Effector memory CD4-positive, alpha-beta T cell (primary cell): Measurements from ENCODE around the gene SP140L.

Experiments used
- DNase-seq, 3 donors: peaks; one replicate each; pipeline ENCODE4 v3.0.0-alpha.2; 2020
- H3K27ac ChIP-seq: 2 replicates; pipeline ENCODE4 v1.7.0; 2013; ENCODE audit warnings: mild to moderate bottlenecking, low read length, moderate library complexity; ENCODE audit not compliant: insufficient read depth, poor library complexity, severe bottlenecking
- H3K27me3 ChIP-seq: replicated peaks from 2 replicates; pipeline ENCODE4 v1.7.0; 2013; ENCODE audit warnings: mild to moderate bottlenecking, low read length; ENCODE audit not compliant: insufficient read depth, control insufficient read depth, poor library complexity, severe bottlenecking
- H3K36me3 ChIP-seq: 2 replicates; pipeline ENCODE4 v1.7.0; 2013; ENCODE audit warnings: mild to moderate bottlenecking, low read length, moderate library complexity; ENCODE audit not compliant: control insufficient read depth, insufficient read depth
- H3K4me1 ChIP-seq: 2 replicates; pipeline ENCODE4 v1.7.0; 2013; ENCODE audit warnings: low read length, mild to moderate bottlenecking; ENCODE audit not compliant: control insufficient read depth, insufficient read depth, poor library complexity, severe bottlenecking
- H3K4me3 ChIP-seq: 2 replicates; pipeline ENCODE4 v1.7.0; 2013; ENCODE audit warnings: low read length, low read depth, mild to moderate bottlenecking; ENCODE audit not compliant: insufficient read depth, poor library complexity, severe bottlenecking
- H3K9me3 ChIP-seq: 2 replicates; pipeline ENCODE4 v1.7.0; 2013; ENCODE audit warnings: mild to moderate bottlenecking, low read length, moderate library complexity; ENCODE audit not compliant: control insufficient read depth

SP140L gene

DNA sequence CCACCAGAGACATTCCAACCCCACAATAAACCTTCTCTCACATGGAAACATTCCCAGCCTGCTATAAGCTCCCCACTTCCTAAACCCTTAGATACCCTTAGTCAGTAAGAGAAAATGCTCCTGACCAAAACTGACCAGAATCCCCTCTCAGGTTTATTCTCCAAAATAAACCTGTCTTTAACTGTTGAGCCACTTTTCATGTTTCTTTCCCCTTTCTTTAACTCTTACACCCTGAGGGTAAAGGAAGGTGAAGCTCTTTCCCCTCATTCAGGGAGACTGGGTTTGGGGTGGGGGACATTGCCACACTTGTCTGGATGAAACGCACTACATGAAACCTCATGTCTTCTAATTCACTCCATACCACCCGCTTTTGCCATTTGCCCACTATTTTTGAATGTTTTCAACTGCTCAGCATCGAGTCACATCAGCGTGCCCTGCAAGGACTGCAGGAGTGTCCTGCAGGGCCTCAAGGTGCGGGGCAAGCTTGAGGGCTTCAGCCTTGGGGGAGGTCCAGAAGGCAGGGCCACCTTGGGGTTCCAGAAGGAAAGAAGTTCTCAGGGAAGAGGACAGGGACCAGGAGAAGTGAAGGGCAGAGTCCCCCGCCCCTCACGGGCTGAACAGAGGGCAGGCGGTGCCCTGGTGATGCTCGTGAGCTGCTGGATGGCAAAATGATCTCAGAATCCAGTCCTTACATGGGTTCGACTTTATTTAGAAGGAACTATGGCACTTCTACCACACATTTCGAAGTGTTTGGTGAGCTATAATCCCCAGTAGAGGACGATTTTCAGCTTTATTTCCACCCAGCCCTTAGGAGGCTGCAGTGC is 4.2 kb upstream of the SP140L start:
- no peak overlapping the region for H3K4me3 ChIP-seq
- H3K4me1 ChIP-seq: peaks cover 37% of the 10 kb centered on the region
- no peaks in the 10 kb centered on the region for H3K36me3 ChIP-seq
- H3K27me3 ChIP-seq: no peaks in the 10 kb centered on the region
- no peak overlapping the region for H3K27ac ChIP-seq
- H3K9me3 ChIP-seq: no peaks in the 10 kb centered on the region
- no peak for DNase-seq

DNA sequence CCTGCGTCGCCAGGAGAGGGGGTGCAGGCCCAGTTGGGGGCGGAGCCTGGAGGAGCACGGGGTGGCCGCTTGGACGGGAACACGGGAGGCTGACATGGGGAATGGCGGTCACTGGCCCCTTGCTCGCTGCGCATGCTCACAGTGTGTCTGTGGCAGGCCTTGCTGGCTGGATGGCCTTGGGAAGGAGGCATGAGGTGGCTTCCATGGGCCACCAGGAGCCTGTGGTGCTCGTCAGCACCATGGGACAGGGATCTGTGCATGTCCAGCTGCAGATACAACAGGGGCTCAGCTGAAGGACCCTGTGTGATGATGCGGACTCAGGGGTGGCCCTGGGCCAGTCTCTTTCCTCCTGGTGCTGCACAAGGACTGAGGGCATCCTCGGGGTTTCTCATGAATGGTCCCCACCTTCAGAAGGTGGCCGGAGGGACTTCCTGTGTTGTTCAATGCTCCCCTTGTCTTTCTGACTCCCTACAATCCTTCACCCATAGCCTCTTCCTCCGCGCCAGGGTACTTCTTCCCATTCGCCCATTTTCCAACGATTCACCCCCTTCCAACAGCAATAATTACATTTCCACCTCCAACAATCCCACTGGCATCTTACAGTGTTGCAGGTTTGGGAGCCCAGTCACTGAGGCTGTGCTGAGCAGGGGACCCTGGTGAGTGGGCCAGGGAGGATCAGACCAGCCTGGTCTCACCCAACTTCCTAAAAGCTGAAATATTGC is 3.4 kb upstream of the SP140L start:
- DNase-seq: no peak
- Histone ChIP-seq H3K4me3 (no peak overlapping the region), H3K27me3 (no peaks in the 10 kb centered on the region), H3K36me3 (no peaks in the 10 kb centered on the region), H3K9me3 (no peaks in the 10 kb centered on the region), H3K27ac (no peak overlapping the region), H3K4me1 (peaks cover 36% of the 10 kb centered on the region)

DNA sequence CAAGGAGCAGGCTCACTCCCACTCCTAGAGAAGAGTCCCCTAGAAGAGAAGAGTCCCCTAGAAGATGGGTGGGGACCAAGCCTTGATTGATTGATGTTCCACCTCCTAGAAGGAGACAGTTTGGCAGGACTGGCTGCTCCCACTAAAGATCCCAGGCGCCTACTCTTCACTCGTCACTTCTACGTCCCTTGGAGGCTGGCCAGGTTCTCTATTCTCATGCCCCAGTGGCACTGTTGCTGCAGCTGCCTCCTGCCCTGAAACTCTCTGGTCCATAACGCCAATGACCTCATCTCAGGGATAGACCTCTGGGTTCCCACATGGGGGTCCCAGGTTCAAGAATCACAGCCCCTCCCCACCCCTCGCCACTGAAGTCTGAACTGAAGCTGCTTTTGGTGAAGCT is 2.5 kb upstream of the SP140L start:
- H3K9me3 ChIP-seq: no peaks in the 10 kb centered on the region
- H3K27me3 ChIP-seq: no peaks in the 10 kb centered on the region
- H3K27ac ChIP-seq: no peak overlapping the region
- H3K4me1 ChIP-seq: peaks cover 37% of the 10 kb centered on the region
- H3K4me3 ChIP-seq: no peak overlapping the region
- DNase-seq: no peak
- H3K36me3 ChIP-seq: no peaks in the 10 kb centered on the region

DNA sequence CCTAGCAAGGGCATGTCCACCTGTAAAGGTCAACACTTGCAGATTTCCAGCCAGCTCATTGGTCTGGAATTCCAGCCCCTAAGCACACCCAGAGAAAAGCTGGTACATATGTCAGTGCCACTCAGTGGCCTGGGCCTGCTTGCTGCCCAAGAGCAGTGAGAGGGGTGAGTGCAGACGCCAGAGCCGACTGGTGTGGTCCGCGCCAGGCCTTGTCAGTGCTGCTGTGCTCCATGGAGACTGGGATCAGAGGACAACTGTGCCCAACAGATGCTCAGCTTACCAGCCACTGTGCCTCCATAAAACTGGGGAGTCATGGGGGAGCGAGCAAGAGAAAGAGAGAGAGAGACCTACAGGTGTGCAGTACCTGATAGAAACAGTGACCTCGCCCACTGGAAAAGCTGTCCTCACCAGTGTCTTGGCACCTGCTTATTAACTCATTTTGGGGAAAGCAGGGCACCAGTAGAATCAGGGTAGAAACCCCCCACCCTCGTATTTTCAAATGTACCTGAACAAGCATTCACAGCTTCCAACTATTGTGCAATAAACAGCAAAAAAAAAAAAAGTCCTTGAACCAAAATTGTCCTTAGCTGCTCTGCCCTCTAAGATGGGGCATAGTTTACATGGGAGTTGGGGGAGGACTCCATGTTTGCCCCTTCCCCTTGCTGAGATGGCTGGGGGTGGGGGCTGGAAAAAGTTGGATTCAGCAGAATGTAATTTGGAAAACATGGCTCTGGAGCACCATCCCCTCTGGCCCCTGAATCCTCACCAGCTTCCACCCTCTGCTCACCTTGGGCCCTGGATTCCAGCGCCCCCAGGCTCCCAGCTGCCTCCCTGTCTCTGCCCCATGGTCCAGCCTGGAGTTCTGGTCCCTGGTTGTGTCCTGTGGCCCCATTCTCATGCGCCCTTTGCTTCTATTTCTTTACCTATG is 1.4 kb upstream of the SP140L start:
- Histone ChIP-seq H3K36me3 (no peaks in the 10 kb centered on the region), H3K4me3 (no peak overlapping the region), H3K27me3 (no peaks in the 10 kb centered on the region), H3K4me1 (peaks cover 33% of the 10 kb centered on the region), H3K27ac (no peak overlapping the region), H3K9me3 (no peaks in the 10 kb centered on the region)
- DNase-seq: no peak

DNA sequence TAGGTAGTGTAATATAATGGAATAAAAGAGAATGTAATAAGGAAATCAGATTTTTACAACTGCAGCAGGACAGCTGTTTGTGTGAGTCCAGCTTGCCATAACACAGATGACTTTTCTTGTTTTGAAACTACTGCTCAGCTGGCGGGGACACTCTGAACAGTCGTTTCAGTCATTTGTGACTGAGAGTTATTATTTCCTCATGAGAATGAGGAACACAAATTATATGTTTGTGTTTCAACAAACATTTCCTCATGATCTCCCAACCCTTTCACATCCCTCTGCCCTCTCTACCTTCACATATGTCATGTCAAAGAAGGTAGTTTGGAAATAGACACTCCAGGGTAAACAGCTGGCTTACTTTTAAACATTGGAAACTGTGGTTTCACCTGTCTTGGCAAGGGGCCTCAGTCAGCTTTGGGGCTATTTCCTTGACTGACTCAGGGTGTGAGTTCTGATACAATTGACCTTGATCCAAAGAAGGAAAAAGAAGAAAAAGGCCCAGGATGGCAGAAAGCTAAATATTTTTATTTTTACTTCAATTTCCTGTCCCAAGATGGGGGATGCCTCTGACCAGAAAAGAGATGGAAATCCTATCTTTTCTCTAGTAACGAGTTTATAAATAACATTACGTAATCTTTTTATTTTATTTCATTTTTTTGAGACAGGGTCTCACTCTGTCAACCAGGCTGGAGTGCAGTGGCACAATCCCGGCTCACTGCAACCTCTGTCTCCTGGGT is 593 bp downstream of the SP140L start:
- Histone ChIP-seq H3K27me3 (no peaks in the 10 kb centered on the region), H3K4me3 (peak overlapping the region; percentile 71), H3K4me1 (peaks cover 25% of the 10 kb centered on the region), H3K9me3 (no peaks in the 10 kb centered on the region), H3K36me3 (no peaks in the 10 kb centered on the region), H3K27ac (peak overlapping the region; percentile 83)
- DNase-seq: no peak

DNA sequence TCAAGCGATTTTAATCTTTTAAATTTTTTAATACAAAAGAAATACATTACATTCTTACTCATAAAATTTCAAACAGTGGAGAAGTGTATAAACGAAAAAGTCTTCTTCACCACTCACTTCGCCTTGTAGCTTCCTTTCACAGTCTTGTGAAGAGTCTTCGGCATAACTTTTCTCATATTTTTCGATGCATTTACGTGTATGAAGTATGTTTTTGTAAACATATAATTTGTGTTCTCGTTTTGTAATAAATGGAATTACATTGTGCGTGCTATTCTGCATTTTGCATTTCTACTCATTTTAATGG is 1.1 kb downstream of the SP140L start:
- Histone ChIP-seq H3K27me3 (no peaks in the 10 kb centered on the region), H3K4me1 (peaks cover 25% of the 10 kb centered on the region), H3K4me3 (peak overlapping the region; percentile 71), H3K27ac (peak overlapping the region; percentile 83), H3K36me3 (no peaks in the 10 kb centered on the region), H3K9me3 (no peaks in the 10 kb centered on the region)
- no peak for DNase-seq

DNA sequence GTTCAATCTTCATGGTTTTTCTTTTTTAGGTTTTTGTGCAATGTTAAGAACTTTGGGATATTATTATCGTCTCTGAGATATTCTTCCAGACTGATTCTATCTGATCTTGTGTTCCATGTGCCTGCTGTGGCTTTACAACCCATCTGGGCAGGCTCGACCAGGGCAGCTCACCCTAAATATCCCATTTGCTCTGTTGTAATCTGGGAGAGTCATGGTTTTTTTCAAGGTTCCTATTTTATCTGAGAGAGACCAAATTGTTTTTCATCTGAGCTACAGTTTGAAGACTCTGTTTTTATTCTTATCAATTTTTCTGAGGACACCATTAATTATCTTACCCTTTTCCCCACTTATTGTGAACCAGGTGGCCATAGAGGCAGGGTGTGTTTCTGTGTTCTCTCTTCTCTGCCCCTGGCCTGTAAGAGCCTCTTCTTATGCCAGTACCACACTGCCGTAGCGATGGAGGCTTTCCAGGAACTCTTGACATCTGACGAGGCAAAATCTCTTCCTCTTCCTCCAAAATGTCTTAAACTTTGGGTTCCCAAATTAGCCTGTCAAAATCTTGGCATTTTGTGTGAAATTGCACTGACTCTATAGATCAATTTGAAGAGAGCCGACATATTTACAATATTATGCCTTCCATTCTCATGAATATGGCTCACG is 3.1 kb downstream of the SP140L start:
- DNase-seq: no peak
- Histone ChIP-seq H3K4me1 (peaks cover 31% of the 10 kb centered on the region), H3K27ac (no peak overlapping the region), H3K4me3 (no peak overlapping the region), H3K36me3 (no peaks in the 10 kb centered on the region), H3K9me3 (no peaks in the 10 kb centered on the region), H3K27me3 (no peaks in the 10 kb centered on the region)

DNA sequence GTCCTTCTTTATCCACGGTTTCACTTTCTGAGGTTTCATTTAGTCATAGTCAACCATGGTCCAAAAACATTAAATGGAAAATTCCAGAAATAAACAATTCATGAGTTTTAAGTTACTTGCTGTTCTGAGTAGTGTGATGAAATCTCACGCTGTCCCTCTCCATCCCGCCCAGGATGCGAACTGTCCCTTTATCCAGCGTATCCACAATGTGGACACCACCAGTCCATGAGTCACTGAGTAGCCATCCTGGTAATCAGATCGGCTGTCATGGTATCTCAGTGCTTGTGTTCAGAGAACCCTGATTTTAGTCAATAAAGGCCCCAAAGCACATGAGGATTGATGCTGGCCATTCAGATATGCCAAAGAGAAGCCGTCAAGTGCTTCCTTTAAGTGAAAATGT is 3.7 kb downstream of the SP140L start:
- peaks cover 33% of the 10 kb centered on the region for H3K4me1 ChIP-seq
- H3K9me3 ChIP-seq: no peaks in the 10 kb centered on the region
- no peak for DNase-seq
- H3K36me3 ChIP-seq: no peaks in the 10 kb centered on the region
- H3K27ac ChIP-seq: no peak overlapping the region
- no peak overlapping the region for H3K4me3 ChIP-seq
- H3K27me3 ChIP-seq: no peaks in the 10 kb centered on the region

DNA sequence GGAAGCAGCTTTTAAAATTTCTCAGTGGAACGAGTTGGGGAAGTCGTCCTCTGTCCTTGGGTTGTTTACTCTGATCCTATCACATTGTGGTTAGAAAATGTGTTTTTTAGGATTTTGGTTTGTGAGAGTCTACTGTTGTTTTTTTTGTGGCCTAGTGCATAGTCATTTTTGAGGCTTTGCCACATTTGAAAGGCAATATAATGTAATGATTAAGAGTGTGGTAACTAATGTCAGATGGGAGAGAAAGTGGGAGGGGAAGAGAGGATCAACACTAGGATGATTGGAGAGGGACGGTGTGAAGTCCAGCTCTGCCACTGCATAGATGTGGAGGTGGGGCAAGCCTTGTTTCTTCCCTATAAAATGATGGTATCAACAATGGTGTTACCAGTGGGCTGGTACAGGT is 8.5 kb downstream of the SP140L start:
- H3K4me3 ChIP-seq: no peak overlapping the region
- no peaks in the 10 kb centered on the region for H3K9me3 ChIP-seq
- H3K36me3 ChIP-seq: no peaks in the 10 kb centered on the region
- no peak for DNase-seq
- H3K27ac ChIP-seq: peak overlapping the region; percentile 38
- no peaks in the 10 kb centered on the region for H3K27me3 ChIP-seq
- peaks cover 22% of the 10 kb centered on the region for H3K4me1 ChIP-seq
